RKO (cell line): ENCODE results near the gene FZD2.
"Not testable (repeated sequence)": the region's sequence is repeated elsewhere in the genome, so short reads cannot be mapped to it uniquely, and the experiment has no call there.

Source experiments
- DNase-seq: peaks from one replicate; pipeline ENCODE4 v3.0.0-alpha.2; 2016; ENCODE audit warnings: low spot score

Gene FZD2

DNA sequence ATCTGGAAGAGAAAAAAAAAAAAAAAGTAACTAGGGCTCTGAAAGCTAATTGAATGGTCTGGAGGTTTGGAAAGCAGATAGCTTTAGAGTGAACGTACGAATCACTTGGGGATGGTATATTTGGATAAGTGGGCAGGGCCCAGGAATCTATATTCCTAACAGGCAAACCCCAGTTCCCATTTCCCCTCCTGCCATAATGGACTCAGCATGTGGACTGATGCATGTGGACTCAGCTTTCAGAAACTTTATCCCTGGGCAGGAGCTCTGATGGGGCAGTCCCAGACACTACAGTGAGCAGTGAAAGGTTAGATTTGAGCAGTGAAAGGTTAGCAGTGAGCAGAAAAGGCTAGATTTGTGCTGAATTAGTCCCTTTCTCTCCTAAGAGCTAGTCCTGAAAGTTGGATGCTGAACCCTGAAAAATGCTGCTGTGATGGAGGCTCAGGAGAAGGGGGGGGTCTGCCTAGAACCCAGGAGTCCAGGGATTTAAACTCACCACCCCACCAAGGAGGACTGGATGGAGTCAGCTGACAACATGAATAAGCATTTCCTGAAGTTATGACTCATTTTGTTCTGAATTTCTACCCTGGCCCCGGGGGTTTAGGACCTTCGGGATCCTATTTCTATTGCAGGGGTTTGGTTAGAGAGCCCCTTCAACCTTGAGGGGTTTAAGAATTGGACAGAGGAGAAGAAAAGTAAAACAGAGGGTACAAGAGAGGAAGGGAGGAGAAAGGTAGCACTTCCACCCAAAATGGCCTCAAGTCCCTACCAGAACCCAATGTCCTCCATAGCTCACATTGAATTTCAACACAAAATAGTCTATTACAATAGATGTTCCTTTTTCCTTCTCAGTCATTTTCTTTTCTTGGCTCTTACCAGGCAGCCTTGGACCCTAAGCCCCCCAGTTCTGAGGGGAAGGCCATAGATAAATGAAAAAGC lies 10.3 kb upstream of the FZD2 start:
- DNase-seq = peak; percentile 36

DNA sequence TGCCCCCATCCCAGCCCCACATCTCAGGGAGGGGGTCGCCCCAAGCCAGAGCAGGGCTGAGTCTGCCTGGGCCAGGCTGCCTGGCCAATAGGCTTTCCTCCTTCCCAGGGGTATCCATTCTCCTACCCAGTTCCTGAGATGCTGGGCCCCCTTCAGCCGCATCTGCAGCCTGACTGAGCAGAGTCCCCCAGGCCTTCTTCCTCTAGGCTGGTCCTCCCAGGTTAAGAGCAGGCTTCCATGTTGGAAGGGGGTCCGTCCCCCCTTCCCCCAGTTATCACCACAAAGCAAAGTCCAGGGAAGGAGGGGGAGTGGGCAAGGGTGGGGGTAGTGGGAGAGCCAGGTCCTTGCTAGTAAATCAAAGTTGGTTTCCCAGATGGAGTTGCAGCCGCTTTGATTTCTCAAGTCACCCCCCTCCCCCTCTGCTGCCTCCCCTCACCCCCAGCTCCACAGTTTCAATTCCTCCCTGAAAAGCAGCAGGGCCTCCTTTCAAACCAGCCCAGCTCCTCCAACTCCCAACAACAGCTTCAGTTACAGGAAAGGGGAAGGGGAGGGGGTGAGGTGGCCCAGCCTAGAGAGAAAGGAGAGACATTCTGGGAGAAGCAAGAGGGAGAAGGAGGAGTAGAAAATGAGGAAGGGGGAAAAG lies 9.5 kb upstream of the FZD2 start:
- DNase-seq = no peak

DNA sequence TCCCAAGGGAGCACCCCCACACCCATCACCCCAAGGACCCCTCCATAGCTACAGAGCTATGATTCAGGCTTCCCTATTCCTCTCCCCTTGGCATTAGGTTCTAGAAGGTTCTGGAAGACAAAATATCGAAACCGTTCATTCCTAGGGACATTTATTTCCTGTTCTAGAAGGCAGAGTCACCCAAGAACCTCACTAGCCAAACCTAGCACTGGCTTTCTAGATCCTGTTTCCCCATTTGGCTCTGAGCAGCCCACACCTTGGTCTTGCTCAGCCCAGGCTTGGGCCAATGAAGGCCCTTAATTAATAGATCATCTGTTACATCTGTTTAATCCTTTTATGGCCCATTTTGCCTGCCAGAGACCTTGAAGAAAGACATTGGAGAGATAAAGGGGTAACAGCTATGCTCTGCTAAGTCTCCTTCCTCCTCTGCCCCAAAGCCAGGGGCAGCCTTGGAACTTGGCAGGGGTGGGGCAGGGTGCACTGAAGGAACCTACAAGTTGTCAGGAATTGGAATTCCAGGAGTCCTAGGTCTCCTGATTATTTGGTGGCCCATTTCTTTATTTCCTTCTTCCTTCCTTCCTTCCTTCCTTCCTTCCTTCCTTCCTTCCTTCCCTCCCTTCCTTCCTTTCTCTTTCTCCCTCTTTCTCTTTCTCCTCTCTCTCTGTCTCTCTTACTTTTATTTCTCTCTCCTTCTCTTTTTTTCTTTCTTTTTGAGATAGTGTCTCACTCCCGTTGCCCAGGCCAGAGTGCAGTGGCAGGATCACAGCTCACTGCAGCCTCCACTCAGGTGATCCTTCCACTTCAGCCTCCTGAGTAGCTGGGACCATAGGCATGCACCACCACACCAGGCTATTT lies 8.7 kb upstream of the FZD2 start:
- no peak for DNase-seq

DNA sequence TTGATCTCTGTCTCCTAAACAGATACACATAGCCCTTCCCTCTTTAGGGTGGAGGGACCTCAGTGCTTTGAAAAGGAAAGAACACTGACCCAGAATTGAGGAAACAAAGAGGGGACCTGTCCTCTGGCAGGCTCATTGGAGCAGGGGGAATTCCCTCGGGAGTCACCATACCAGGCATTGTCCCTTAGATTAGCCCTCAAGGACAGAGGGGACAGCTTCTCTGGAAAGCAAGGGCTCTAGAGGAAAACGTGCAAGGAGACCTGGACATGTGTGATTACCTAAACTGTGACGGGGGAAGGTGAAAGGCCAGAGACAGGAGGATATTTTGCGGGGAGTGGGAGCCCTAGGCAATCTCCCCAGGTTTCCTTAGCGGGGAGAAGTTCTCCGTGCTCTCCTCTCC lies 7.6 kb upstream of the FZD2 start:
- no peak for DNase-seq

DNA sequence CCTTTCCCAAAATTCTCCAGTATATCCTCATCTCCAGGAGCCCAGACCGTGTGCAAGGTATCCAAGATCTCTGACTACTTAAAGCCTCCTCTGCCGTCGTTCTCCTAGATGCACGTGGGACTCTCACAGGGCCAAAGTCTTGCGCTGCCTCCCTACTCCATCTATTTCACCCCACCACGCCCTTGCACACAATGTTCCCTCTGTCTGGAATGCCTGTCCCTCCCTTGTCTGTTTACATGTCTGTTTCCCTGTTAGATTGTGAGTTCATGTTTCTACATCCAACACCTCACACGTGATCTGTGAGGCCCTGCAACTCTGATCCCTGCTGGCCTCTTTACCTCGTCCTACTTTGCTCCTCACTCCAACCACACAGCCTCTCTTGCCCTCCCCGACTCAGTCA lies 4.9 kb upstream of the FZD2 start:
- DNase-seq = no peak

DNA sequence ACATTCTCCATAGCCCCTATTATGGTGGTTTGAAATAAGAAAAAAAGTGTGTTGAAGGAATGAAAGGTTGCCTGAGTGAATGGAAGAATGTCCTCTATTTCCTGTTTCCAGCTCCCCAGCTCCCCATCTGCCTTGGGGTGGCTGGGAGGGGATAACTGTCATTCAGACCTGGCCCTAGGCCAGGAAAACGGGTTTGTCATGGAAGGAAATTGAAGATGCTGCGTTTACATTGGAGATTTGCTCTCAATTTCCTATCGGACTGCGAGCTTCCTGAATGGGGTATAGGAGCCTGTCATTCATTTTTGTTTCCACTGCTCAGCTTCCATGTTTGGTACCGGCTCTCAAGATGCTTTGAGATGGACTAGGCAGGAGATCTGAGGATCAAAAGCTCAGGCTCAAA lies 2.2 kb upstream of the FZD2 start:
- DNase-seq = no peak

DNA sequence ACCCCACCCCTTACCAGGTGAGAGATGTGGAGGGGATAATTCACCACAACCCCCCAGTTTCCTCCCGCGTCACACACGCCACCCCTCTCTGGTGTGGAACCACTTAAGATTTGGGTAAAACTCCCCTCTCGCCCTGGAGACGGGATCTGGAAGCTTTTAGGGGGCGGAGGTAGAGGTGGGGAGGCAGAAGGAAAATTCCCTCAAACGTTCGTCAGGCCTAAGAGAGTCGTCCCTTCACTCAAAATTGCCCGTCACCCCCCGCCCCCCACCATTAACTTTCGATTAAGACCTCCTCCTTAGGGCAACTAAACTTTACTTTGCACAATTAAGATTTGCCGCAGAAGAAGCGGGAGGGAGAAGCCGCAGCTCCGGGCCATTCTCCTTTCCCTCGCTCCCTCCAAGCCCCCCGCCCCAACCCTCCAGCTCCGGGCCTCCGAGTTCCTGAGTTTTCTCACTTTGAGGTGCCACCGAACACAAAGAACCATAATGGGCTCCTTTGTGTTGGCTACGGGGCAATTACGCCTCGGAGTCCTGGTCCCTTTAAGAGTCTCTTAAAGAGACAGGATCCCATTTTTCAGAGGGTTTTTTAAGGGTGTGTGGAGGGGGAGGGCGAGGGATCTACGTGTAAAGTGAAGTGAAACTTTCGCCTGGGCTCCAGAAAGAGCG lies 985 bp upstream of the FZD2 start:
- peak; percentile 66 for DNase-seq

DNA sequence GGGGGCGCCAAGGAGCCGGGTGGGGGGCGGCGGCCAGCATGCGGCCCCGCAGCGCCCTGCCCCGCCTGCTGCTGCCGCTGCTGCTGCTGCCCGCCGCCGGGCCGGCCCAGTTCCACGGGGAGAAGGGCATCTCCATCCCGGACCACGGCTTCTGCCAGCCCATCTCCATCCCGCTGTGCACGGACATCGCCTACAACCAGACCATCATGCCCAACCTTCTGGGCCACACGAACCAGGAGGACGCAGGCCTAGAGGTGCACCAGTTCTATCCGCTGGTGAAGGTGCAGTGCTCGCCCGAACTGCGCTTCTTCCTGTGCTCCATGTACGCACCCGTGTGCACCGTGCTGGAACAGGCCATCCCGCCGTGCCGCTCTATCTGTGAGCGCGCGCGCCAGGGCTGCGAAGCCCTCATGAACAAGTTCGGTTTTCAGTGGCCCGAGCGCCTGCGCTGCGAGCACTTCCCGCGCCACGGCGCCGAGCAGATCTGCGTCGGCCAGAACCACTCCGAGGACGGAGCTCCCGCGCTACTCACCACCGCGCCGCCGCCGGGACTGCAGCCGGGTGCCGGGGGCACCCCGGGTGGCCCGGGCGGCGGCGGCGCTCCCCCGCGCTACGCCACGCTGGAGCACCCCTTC lies 484 bp downstream of the FZD2 start:
- DNase-seq = no peak

DNA sequence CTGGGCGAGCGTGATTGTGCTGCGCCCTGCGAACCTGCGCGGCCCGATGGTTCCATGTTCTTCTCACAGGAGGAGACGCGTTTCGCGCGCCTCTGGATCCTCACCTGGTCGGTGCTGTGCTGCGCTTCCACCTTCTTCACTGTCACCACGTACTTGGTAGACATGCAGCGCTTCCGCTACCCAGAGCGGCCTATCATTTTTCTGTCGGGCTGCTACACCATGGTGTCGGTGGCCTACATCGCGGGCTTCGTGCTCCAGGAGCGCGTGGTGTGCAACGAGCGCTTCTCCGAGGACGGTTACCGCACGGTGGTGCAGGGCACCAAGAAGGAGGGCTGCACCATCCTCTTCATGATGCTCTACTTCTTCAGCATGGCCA lies 1.0 kb downstream of the FZD2 start:
- DNase-seq = no peak

DNA sequence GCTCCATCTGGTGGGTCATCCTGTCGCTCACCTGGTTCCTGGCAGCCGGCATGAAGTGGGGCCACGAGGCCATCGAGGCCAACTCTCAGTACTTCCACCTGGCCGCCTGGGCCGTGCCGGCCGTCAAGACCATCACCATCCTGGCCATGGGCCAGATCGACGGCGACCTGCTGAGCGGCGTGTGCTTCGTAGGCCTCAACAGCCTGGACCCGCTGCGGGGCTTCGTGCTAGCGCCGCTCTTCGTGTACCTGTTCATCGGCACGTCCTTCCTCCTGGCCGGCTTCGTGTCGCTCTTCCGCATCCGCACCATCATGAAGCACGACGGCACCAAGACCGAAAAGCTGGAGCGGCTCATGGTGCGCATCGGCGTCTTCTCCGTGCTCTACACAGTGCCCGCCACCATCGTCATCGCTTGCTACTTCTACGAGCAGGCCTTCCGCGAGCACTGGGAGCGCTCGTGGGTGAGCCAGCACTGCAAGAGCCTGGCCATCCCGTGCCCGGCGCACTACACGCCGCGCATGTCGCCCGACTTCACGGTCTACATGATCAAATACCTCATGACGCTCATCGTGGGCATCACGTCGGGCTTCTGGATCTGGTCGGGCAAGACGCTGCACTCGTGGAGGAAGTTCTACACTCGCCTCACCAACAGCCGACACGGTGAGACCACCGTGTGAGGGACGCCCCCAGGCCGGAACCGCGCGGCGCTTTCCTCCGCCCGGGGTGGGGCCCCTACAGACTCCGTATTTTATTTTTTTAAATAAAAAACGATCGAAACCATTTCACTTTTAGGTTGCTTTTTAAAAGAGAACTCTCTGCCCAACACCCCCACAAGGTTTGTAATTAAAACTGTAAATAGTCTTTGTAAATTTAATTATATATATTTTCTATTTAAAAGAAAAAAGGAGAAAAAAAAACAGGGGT lies 1.7 kb downstream of the FZD2 start:
- DNase-seq = no peak

DNA sequence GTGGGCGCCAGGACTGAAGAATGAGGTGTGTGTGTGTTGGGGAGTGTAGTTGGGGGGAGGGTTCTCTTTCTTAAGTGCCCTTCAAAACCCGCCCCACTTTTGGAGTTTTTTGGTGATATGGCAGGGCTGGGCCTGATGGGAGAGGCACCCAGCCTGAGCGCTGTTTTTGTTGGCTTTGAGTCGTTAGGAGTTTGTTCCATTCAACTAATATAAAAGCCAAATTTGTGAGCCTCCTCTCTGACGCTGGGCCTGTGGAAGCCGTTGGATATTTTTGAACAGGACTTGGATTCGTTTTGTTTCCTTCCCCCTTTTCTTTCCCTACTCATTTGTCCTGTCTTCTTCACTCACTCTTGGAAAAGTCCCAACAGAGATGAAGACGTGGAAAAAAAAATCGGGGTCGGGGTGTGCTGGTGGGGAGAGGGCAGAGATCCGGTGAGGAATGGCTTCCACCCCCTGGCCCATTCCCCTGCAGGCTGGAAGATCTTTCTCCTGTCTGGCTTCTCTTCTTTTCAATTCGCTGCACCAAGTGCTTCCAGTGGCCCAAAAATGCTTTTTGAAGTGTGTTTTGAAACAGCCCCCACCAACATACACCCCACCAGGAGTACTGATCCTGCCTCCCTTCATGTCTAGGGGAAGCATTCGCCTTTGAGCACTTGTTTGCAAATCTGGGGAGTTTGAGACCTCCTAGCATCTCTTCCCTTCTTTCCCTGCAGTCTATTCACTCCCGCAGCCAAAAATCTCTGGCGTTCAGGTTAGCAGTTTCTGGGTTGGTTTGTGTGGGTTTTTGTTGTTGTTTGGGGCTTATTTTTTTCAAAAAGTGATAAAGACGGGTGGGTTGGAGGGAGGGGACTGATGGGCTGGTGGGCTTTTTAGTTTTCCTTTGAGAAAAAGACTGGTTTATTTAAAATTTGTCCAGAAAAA lies 2.6 kb downstream of the FZD2 start:
- DNase-seq = no peak

DNA sequence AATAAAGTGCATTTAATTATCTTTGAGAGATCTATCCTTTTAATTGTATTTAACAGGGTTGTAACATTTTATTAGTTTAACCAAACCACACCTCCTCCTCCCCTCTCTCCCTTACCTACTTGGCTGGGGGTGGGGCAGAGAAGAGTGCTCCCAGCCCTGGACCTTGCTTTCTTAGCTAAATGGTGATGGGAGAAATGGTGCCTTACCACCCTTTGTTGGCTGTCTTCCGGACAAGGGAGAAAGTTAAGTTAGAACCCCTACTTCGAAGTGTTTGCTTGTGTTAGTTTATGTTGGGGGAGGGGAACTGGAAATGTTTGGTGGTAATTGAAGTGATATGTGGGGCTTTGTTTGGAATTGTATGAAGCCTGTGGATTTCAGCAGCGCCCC lies 3.9 kb downstream of the FZD2 start:
- DNase-seq = no peak

DNA sequence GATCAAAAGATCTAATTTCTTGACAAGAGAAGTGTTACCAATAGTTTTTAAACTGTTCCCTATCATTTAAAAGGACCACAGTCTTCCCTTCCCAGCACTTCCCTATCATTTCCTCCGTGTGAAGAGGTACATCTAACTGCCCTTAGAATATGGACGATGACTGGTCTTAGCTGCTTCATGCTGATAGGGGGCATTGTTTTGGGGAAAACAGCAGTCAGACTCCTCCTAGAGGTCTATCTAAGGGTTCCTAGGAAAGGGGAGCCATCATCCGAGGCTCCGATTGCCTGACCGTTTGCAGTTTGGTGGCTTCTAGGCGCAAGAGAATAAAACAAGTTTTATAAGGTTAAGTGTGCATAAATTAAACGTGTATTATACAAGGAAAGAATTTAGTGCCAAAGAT lies 7.1 kb downstream of the FZD2 start:
- no peak for DNase-seq

DNA sequence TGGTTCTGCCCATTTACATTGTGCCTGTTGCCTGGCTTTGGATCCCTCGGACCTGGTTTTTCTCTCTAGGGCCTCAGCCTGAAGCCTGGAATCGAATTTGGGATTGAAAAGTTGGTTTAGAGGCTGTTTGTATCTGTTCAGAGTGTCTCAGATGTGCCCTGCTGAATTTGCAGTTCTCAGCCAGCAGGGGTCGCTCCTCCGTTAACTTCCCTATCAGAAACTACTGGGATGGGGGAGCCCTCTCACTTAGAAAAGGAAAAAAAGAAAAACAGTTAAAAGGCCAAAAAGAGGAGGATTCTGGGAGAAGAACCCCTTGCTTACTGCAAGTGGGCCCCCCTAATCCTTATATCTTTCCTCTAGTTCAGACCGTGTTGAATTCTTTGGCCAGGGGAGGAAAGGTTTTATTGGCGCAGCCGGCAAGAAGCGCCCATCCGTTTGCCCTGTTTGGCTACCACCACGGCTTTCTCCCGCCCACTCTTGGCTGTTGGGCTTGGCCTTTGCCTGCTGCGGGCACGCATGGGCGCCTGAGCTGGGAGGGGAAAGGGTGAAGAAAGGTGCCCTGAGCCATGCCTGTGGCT lies 8.7 kb downstream of the FZD2 start:
- no peak for DNase-seq

DNA sequence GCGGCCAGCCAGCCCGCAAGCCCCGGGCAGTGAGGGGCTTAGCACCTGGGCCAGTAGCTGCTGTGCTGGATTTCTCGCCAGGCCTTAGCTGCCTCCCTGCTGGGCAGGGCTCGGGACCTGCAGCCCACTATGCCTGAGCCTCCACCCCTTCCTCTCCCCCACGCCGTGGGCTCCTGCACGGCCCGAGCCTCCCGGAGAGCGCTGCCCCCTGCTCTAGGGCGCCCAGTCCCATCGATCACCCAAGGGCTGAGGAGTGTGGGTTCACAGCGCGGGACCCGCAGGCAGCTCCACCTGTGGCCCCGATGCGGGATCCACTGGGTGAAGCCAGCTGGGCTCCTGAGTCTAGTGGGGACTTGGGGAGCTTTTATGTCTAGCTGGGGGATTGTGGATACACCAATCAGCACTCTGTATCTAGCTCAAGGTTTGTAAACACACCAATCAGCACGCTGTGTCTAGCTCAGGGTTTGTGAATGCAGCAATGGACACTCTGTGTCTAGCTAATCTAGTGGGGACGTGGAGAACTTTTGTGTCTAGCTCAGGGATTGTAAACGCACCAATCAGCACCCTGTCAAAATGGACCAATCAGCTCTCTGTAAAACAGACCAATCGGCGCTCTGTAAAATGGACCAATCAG lies 11.1 kb downstream of the FZD2 start:
- not testable (repeated sequence) for DNase-seq

DNA sequence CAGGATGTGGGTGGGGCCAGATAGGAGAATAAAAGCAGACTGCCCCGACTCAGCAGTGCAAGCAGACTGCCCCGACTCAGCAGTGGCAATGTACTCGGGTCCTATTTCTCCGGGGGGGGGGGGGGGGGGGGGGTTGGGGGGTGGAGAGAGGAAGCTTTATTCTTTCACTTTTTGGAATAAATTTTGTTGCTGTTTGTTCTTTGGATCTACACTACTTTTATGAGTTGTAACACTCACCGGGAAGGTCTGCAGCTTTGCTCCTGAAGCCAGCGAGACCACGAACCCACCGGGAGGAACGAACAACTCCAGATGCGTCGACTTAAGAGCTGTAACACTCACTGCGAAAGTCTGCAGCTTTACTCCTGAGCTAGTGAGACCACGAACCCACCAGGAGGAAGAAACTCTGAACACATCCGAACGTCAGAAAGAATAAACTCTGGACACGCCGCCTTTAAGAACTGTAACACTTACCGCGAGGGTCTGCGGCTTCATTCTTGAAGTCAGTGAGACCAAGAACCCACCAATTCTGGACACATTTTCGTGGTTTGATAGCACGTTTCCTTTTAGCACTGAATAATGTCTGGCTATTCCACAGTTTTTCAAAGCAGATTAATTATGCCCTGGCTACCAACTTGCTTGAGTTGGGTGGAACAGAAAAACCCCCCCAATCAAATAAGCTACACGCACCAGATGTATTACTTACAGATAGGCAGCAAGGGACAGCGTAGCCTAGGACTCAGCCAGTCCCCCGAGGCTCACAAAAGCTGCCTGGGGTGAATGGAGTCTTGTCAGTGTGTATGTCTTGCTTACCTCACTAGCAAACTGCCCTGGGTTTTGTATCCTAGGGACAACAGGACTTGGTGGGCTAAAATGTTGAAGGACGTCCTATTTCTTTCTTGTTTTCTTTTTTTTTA lies 11.9 kb downstream of the FZD2 start:
- DNase-seq = no peak

DNA sequence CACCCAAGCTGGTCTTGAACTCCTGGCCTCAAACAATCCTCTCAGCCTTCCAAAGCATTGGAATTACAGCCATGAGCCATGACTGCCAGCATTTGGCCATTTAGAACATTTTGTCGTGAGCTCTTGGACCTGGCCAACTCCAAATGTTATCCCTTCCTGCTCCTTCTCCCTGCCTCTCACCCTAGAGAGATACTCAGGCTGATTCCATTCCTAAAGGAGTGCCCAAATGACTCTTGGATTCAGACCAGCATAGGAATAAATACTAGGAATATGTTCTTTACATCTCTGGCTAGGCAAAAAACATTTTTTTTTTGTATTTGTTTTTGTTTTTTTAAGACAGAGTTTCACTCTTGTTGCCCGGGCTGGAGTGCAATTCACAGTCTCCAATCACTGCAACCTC lies 15.5 kb downstream of the FZD2 start:
- DNase-seq = no peak

DNA sequence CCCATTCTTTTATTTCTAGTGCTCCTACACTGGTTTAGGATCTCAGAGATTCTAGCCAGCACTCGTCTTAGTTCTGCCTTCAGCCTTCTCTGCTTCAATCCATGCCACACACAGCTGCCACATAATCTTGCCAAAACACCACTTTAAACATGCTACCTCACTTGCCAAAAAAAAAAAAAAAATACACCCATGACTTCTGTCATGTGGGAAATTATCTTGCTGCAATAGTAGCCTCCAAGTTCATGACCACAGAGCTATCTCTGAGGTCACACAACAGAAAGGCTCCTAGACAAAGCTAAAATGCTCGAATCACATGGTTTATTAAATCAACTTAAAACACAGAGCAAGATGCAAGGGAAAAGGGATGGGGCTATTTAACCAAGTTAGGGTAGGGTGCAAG lies 18.1 kb downstream of the FZD2 start:
- DNase-seq = no peak
